A549 (cell line): ENCODE results near the gene DTD1.

Experiments
- CEBPB ChIP-seq, 2 experiments: fragments of >200 bp in 1 of 2; sonication (Bioruptor Twin) in 1 of 2; formaldehyde crosslinking in 1 of 2; IDR thresholded peaks; 2 replicates each; pipeline ENCODE4 v1.6.1; 2012 to 2016
- MAFK ChIP-seq: fragments of 450-650 bp; IDR thresholded peaks from 2 replicates; pipeline ENCODE4 v1.6.1; 2014; ENCODE audit not compliant: partially characterized antibody
- MAX ChIP-seq: IDR thresholded peaks from 2 replicates; pipeline ENCODE4 v1.6.1; 2012
- MAZ ChIP-seq: fragments of 150-350 bp; IDR thresholded peaks from 2 replicates; pipeline ENCODE4 v1.6.1; 2014; ENCODE audit warnings: antibody characterized with exemption, low read depth, low read length, borderline replicate concordance
- MYC ChIP-seq: IDR thresholded peaks from 2 replicates; pipeline ENCODE4 v1.6.1; 2012; ENCODE audit warnings: mild to moderate bottlenecking, inconsistent platforms, low read length, improper control_type of control experiment, borderline replicate concordance
- POLR2A ChIP-seq: IDR thresholded peaks from 2 replicates; pipeline ENCODE4 v1.6.1; 2012; ENCODE audit warnings: mild to moderate bottlenecking, low read length
- SREBF2 ChIP-seq: fragments of 450-650 bp; IDR thresholded peaks from 2 replicates; pipeline ENCODE4 v1.6.1; 2014; ENCODE audit warnings: mild to moderate bottlenecking, moderate library complexity
- ZFP36 ChIP-seq: fragments of 450-650 bp; IDR thresholded peaks from 2 replicates; pipeline ENCODE4 v1.6.1; 2014; ENCODE audit warnings: borderline replicate concordance; ENCODE audit not compliant: partially characterized antibody
- TF ChIP-seq, protein P1 (sequence below): fragments of >200 bp; sonication (Bioruptor Twin); formaldehyde crosslinking; IDR thresholded peaks from 3 replicates; pipeline ENCODE4 v1.5.1; 2016

DNA sequence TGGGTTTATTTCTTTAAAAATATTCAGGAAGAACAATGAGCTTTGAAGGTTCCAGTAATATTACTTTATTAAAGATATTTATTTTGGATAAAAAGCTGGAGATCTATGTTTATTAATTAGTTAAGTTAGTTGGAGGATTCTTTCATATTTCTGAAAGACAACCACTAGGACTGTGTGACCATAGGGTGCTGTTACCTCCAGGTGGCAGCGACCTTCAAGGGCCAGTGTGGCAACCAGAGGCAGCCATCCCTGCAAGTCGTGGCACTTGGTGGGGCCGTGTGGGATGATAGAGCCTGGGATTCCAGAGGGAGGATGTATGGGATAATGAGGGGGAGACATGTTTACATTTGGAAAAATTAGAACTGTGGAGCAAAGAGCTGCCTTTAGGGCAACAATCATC is 130.3 kb downstream of the DTD1 start:
- TF ChIP-seq, protein P1, sequence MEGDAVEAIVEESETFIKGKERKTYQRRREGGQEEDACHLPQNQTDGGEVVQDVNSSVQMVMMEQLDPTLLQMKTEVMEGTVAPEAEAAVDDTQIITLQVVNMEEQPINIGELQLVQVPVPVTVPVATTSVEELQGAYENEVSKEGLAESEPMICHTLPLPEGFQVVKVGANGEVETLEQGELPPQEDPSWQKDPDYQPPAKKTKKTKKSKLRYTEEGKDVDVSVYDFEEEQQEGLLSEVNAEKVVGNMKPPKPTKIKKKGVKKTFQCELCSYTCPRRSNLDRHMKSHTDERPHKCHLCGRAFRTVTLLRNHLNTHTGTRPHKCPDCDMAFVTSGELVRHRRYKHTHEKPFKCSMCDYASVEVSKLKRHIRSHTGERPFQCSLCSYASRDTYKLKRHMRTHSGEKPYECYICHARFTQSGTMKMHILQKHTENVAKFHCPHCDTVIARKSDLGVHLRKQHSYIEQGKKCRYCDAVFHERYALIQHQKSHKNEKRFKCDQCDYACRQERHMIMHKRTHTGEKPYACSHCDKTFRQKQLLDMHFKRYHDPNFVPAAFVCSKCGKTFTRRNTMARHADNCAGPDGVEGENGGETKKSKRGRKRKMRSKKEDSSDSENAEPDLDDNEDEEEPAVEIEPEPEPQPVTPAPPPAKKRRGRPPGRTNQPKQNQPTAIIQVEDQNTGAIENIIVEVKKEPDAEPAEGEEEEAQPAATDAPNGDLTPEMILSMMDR = no peak
- TF ChIP-seq ZFP36 (no peak), MAFK (no peak), SREBF2 (no peak), MYC (no peak), MAX (no peak), CEBPB (IDR thresholded peaks at IDR 0.05) (no peak), POLR2A (no peak), MAZ (no peak)
